HepG2 (cell line): ENCODE measurements around the gene AJUBA. TPM values are rescaled to one million over a fixed set of nuclear protein-coding genes. Genes with fewer than 3 reads are reported as not detected.
A peak's percentile ranks its signal among the peaks of the same experiment; 100 is the strongest.

Source experiments
- BHLHE40 ChIP-seq: IDR thresholded peaks from 2 replicates; pipeline ENCODE4 v1.6.1; 2011; ENCODE audit warnings: low read length, improper control_type of control experiment
- KDM5A ChIP-seq: fragments of 200-600 bp; sonication (generic); IDR thresholded peaks from 2 replicates; pipeline ENCODE4 v1.7.0; 2018; ENCODE audit warnings: antibody characterized with exemption, mild to moderate bottlenecking, low read length, borderline replicate concordance
- KIAA2018 ChIP-seq: sonication (generic); formaldehyde crosslinking; IDR thresholded peaks from 2 replicates; pipeline ENCODE4 v1.5.0; 2020; ENCODE audit warnings: mild to moderate bottlenecking, missing genetic modification reagents, borderline replicate concordance
- KLF6 ChIP-seq: IDR thresholded peaks from 2 replicates; pipeline ENCODE4 v1.8.0; 2016; ENCODE audit warnings: missing biosample characterization, missing genetic modification reagents
- LCORL ChIP-seq, 2 experiments: fragments of 450-650 bp in 1 of 2; sonication (generic) in 1 of 2; formaldehyde crosslinking in 1 of 2; IDR thresholded peaks; 2 replicates each; pipeline versions ENCODE4 v1.5.0 to v1.6.1; 2017 to 2020; ENCODE audit warnings: antibody characterized with exemption in 1 of 2, missing genetic modification reagents in 1 of 2
- NCOA2 ChIP-seq: sonication (generic); formaldehyde crosslinking; IDR thresholded peaks from 2 replicates; pipeline ENCODE4 v1.8.0; 2022; ENCODE audit warnings: inconsistent platforms
- SP2 ChIP-seq: sonication (generic); formaldehyde crosslinking; IDR thresholded peaks from 2 replicates; pipeline ENCODE4 v1.5.1; 2020; ENCODE audit warnings: mild to moderate bottlenecking, missing genetic modification reagents
- SYNCRIP ChIP-seq: fragments of 200-400 bp; formaldehyde crosslinking; IDR thresholded peaks from 2 replicates; pipeline ENCODE4 v1.6.1; 2018; ENCODE audit warnings: mild to moderate bottlenecking, low read depth, low read length; ENCODE audit not compliant: insufficient read depth
- TCF7 ChIP-seq: sonication (generic); IDR thresholded peaks from 2 replicates; pipeline ENCODE4 v1.6.1; 2016; ENCODE audit warnings: antibody characterized with exemption, low read depth
- TEF ChIP-seq: sonication (generic); formaldehyde crosslinking; IDR thresholded peaks from 2 replicates; pipeline ENCODE4 v1.5.0; 2020; ENCODE audit warnings: missing genetic modification reagents
- THAP8 ChIP-seq: sonication (generic); formaldehyde crosslinking; IDR thresholded peaks from 2 replicates; pipeline ENCODE4 v1.5.1; 2020; ENCODE audit warnings: missing genetic modification reagents, mild to moderate bottlenecking, borderline replicate concordance
- ZC3H4 ChIP-seq: sonication (generic); formaldehyde crosslinking; IDR thresholded peaks from 2 replicates; pipeline ENCODE4 v1.4.0; 2020; ENCODE audit warnings: missing genetic modification reagents, borderline replicate concordance
- ZFP41 ChIP-seq: sonication (generic); formaldehyde crosslinking; IDR thresholded peaks from 2 replicates; pipeline ENCODE4 v1.4.0; 2020; ENCODE audit warnings: mild to moderate bottlenecking, missing genetic modification reagents, borderline replicate concordance
- ZNF431 ChIP-seq: sonication (generic); formaldehyde crosslinking; IDR thresholded peaks from 2 replicates; pipeline ENCODE4 v1.9.0; 2022; ENCODE audit warnings: missing genetic modification reagents, low read depth, mild to moderate bottlenecking, borderline replicate concordance
- ZNF569 ChIP-seq: sonication (generic); formaldehyde crosslinking; IDR thresholded peaks from 2 replicates; pipeline ENCODE4 v1.5.0; 2020; ENCODE audit warnings: mild to moderate bottlenecking, missing genetic modification reagents, moderate library complexity, borderline replicate concordance
- ZNF572 ChIP-seq: sonication (generic); formaldehyde crosslinking; IDR thresholded peaks from 2 replicates; pipeline ENCODE4 v1.5.1; 2020; ENCODE audit warnings: mild to moderate bottlenecking, missing genetic modification reagents
- ZNF589 ChIP-seq: sonication (generic); formaldehyde crosslinking; conservative IDR thresholded peaks from 2 replicates; pipeline ENCODE4 v1.8.0; 2022; ENCODE audit warnings: mild to moderate bottlenecking, moderate library complexity, missing genetic modification reagents
- ZNF720 ChIP-seq: sonication (generic); formaldehyde crosslinking; IDR thresholded peaks from 2 replicates; pipeline ENCODE4 v1.4.0; 2020; ENCODE audit warnings: missing genetic modification reagents
- polyA plus RNA-seq, 8 experiments: library from polyadenylated mRNA; depleted of rRNA in 3 of 8; stranded (reverse) in 7 of 8; unstranded in 1 of 8; fragments of >200 nt; fragmentation: Illumina TruSeq in 4 of 8; extraction: Trizol in 4 of 8; gene quantifications; 2 replicates each; pipeline versions ENCODE4 v1.2.1 to v1.2.3, GENCODE V29; 2011 to 2016; ENCODE audit warnings: low read depth in 4 of 8, missing spikeins in 1 of 8, mixed read lengths in 1 of 8; ENCODE audit not compliant: insufficient read depth in 1 of 8
- total RNA-seq, 5 experiments: library from RNA; depleted of rRNA; stranded (reverse); fragments of >200 nt; fragmentation: Illumina TruSeq; extraction: Trizol; gene quantifications; 2 replicates each; pipeline ENCODE4 v1.2.3, GENCODE V29; 2016; ENCODE audit warnings: low read depth in 1 of 5
- TF ChIP-seq, protein P1 (sequence below): sonication (generic); formaldehyde crosslinking; IDR thresholded peaks from 2 replicates; pipeline ENCODE4 v1.8.1; 2023; ENCODE audit warnings: mild to moderate bottlenecking, missing genetic modification reagents, borderline replicate concordance

AJUBA gene
- total and polyA plus RNA-seq, 2 of the 13 experiments (the other 11 are each of a cell fraction or from before 2014, with no cell fraction given), result 157 to 241 TPM

GRCh38 chr14:22929104-22929960, 53.0 kb downstream of the AJUBA start, which contains the start of gene PRMT5 (continued):
- TF ChIP-seq, protein P1, sequence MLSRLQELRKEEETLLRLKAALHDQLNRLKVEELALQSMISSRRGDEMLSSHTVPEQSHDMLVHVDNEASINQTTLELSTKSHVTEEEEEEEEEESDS (CRISPR knock-in tag), result peak; percentile 48; the same call in 1 of the 2 replicates
- peak; percentile 99 for TF ChIP-seq KLF6 (CRISPR knock-in tag)
- TF ChIP-seq SYNCRIP, result no peak
- TF ChIP-seq ZNF569 (CRISPR knock-in tag), result peak; percentile 91; the same call in 1 of the 2 replicates
- TF ChIP-seq TCF7, result no peak
- TF ChIP-seq TEF (CRISPR knock-in tag), result peak; percentile 95
- TF ChIP-seq LCORL (IDR thresholded peaks at IDR 0.05), result no peak
- peak; percentile 82; the same call in 1 of the 2 replicates for TF ChIP-seq LCORL (CRISPR knock-in tag; IDR thresholded peaks at IDR 0.05)
- no peak for TF ChIP-seq BHLHE40
- peak; percentile 95 for TF ChIP-seq KDM5A
- TF ChIP-seq ZNF589 (CRISPR knock-in tag), result peak; percentile 95
- no peak; the same call in 1 of the 2 replicates for TF ChIP-seq THAP8
- peak; percentile 91 for TF ChIP-seq ZNF431 (CRISPR knock-in tag)
- peak; percentile 52 for TF ChIP-seq ZFP41 (CRISPR knock-in tag)
- peak; percentile 94 for TF ChIP-seq KIAA2018 (CRISPR knock-in tag)
- peak; percentile 95; the same call in 1 of the 2 replicates for TF ChIP-seq ZNF720 (CRISPR knock-in tag)
- peak; percentile 89 for TF ChIP-seq NCOA2
- peak; percentile 94 for TF ChIP-seq SP2 (CRISPR knock-in tag)
- TF ChIP-seq ZC3H4 (CRISPR knock-in tag), result no peak; the same call in 1 of the 2 replicates
- peak; percentile 72; the same call in 1 of the 2 replicates for TF ChIP-seq ZNF572 (CRISPR knock-in tag)
